ENCODE data around the gene ASPHD2. TPM values are rescaled to one million over a fixed set of nuclear protein-coding genes. Genes with fewer than 3 reads are reported as not detected.

ASPHD2 gene
- total RNA-seq, 1 donor from 2014 or later, result 1.2 TPM

DNA sequence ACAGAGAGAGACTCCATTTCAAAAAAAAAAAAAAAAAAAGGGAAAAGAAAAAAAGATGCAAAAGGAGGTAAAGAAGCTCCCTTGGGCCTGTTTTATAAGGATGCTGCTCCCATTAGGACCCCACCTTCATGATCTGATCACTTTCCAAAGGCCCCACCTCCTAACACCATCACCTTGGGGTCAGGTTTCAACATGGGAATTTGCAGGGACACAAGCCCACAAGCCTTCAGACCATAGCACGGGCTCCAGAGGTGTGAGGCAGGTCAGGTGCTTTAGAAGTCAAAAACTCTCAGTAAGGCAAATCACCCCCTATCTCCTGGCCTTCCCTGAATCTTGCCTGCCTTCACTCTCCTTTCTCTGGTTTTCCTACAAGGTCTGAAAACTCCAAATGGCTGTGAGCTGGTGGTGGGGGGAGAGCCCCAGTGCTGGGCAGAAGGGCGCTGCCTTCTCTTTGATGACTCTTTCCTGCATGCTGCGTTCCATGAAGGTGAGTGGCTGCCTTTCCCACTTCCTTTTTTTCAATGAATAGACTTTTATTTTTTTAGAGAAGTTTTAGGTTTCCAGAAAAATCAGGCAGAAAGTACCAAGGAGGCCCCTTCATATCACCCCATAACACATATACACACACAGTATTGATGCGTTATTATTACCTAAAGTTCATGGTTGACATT lies 13.2 kb downstream of the ASPHD2 start:
- no peak for ATAC-seq
- no peak for DNase-seq (ENCODE audit: low spot score)
- intact Hi-C loops (cut with DNase I), result no loop called here

DNA sequence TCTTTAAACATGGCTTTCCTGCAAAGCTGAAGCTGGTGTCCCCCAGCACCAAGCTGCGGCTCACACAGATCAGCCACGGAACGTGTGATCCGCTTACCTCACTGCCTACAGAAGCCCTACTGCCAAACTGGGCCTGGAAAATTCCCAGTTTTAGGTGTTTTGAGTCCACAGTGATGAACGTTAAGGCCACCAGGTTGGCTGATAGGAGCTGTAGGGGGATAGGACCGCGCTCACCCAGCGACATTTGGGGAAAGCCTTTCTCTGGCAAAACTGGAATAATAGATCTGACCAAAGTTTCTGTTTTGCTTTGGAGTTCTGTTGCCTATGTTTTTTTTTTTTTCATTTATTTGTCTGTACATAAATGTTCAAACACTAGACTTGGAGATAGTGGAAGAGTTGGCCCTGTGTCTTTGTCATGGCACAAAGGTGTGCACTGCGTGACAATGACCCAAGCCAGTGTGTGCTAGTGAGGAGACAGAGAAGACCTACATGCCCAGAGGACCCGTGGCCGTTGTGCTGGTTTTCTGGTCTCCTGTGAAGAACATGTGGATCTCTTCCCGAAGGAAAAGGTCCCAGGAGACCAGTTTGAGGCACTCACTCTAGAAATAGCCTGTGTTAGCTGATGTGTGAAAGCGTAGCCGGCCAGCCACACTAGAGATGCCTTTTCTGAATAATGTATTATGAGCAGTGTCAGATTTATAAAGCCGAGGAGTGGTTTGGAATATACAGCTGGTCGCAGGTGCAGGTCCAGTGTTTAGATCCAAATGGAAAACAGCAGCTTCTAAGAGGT lies 15.0 kb downstream of the ASPHD2 start:
- no peak for DNase-seq (ENCODE audit: low spot score)
- intact Hi-C loops (cut with DNase I), result no loop called here
- no peak for ATAC-seq

DNA sequence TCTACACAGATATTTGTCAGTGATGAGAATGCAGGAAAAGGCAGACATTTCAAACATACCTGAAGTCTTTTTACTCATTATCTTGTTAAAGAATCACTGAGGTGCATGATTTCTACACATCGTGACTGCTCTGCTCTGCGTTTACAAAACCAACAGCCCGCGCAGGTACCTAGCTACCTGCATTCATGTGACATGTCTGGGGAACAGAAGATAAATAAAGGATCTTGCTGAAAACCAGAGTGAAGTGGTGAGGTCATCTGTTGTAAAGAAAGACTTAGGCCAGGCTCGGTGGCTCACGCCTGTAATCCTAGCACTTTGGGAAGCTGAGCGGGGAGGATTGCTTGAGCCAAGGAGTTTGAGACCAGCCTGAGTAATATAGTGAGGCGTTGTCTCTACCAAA lies 15.7 kb downstream of the ASPHD2 start:
- no peak for ATAC-seq
- no peak for DNase-seq (ENCODE audit: low spot score)
- intact Hi-C loops (cut with DNase I), result no loop called here

DNA sequence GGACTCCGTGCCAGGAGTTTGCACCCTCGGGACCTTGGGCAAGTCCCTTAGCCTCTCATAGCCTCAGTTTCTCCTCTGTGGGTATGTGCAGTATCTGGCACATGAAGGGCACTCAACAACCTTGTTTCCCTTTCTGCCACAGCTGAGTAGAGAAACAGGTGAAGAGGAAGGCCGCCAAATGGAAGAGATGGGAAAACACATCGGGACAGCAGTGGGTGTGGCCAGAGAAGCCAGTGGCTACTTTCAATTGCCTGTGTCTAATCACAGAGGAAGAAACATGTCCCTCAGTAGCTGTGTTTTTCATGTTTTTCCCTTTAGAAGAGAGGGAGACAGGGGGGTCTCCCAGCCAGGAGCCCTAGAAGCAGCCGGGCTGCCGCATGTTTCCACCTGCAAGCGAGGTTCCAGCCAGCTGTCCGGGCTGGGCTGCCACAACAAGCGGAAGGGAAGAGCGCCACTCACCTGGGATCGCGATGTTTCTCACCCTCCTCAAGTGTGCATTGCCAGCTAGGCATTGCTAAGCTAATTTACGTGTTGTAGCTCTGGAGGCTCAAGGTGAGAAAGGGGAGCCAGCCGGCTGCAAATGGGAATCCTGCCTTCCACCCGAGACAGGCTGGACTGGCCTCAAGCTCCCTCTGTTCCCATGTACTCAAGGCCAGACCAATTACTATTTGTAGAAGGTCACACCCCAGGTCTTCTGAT lies 16.7 kb downstream of the ASPHD2 start:
- DNase-seq (ENCODE audit: low spot score) (no peak), ATAC-seq (no peak)
- intact Hi-C loops (cut with DNase I), result no loop called here

DNA sequence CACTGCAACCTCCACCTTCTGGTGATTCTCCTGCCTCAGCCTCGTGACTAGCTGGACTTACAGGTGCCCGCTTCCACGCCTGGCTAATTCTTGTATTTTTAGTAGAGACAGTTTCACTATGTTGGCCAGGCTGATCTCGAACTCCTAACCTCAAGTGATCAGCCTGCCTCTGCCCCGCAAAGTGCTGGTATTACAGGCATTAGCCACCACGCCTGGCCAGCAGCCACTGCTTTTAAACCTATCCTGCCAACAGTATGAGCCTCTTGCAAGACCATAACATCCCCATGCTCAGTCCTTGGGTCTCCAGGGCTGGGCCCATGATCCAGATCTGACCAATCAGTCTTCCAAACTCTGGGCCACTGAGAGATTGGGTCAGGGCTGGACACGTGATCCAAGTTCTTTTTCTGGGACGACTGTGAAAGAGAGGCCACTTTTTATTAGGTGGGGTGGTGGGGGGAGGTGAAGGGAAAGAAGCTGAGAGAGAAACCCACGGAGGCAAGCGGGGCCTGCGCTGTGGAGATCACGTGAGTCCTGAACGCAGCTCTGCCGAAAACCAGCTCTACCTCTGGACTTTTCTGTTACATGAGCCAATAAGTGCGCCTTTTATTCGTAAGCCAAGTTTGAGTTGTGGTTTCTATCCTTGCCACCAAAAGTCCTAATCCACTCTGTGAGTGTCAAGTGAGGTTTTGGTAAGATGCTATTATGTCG lies 17.9 kb downstream of the ASPHD2 start:
- DNase-seq (ENCODE audit: low spot score) (no peak), ATAC-seq (no peak)
- intact Hi-C loops (cut with DNase I), result no loop called here

DNA sequence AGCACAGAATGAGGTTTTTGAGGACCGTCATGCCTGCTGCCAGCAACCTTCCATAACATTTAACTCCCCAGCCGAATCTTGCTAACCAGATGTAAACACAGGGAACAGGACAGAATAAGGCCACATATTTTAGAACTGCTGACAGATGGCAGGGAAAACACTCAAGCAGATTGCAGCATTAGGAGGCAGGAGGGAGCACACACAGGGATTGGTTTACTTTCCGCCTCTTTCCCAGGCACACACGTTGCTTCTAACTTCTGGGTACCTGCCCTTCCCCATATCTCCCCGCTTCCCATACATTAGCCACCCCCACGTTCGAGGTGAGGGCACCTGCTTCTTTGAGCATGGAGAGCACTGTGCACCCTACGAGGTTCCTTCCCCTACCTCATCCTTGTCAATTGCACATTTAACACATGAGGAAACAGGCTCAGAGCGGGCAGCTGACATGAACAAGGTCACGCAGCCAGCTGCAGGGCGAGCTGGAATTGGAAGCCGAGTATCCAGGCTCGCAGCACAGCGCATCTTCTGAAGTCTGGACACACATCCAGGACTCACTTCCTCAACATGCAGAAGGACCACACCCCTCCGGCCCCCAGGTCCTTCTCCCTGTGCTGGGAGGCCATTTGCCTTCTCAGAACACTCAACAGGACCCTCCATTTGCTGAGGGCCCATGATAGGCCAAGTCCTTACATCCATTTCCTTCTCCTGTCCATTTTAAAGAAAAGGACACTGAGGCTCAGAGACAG lies 18.7 kb downstream of the ASPHD2 start:
- ATAC-seq, result no peak
- DNase-seq (ENCODE audit: low spot score), result no peak
- intact Hi-C loops (cut with DNase I), result no loop called here

DNA sequence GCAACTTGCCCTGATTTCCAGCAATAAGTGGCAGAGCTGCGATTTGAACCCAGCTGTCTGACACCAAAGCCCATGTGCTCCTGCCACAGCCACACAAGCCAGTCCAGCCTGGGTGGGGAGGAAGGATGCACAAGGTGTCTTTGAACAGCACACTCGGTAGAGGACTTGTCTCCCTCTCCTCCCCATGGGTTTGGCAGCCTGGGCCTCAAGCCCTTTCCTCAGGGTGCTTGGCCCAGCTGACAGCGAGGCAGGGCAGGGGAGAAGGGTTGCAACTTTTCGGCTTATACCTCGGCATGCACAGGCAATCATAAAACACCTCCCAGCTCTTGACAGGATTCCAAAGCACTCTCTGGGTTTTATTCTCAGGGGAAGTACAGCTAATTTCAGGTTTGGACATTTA lies 19.3 kb downstream of the ASPHD2 start:
- no peak for ATAC-seq
- intact Hi-C loops (cut with DNase I), result no loop called here

DNA sequence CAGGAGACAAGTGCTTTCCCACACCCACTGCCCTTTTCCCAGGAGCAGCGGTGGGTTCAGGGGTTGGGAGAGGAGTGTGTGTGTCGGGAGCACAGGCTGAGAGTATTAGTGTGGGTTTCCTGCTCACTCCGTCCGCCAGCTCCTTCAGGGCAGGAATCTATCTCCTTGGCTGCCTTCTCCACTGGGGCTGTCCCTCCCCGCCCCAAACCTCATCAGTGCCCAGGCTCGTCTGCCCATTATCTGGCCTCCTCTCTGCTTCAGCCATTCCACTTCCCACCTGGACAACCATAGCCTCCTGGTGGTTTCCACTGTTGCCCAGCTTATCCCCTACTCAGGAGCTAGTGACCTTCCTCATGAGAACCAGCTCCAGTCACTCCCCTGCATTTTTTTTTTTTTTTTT lies 19.9 kb downstream of the ASPHD2 start:
- intact Hi-C loops (cut with DNase I), result no loop called here
- ATAC-seq (no peak), DNase-seq (ENCODE audit: low spot score) (no peak)

More for the DNA sequence above, 19.3 kb downstream of the ASPHD2 start:
- DNase-seq (ENCODE audit: low spot score), result no peak

DNA sequence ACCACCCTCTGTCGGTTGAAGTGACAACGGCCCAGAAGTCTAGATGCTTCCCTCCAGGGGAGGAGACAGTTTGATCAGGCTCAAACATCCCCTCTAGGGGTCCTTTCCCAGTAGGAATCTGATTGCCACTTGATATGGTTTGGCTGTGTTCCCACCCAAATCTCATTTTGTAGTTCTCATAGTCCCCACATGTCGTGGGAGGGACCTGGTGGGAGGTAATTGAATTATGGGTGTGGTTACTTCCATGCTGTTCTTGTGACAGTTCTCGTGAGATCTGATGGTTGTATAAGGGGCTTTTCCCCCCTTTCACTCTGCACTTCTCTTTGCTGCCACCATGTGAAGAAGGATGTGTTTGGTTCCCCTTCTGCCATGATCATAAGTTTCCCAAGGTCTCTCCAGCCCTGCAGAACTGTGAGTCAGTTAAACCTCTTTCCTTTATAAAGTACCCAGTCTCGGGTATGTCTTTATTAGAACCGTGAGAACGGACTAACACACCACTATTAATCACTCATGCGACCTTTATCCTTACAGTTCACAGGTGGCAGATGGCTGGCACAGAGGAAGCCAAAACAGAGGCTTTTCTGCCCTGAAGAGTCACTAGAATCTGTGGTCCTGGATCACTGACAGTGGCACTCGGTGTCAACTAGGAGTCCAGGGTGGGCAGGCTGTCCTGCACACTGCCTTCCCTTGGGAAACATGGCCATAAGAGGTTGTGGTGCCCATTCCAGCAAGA lies 21.6 kb downstream of the ASPHD2 start:
- ATAC-seq, result no peak
- intact Hi-C loops (cut with DNase I), result loop anchor here (10.0 kb wide), 1 partner anchor 56 kb away; no protein-coding TSS in a partner anchor
- DNase-seq (ENCODE audit: low spot score), result no peak

DNA sequence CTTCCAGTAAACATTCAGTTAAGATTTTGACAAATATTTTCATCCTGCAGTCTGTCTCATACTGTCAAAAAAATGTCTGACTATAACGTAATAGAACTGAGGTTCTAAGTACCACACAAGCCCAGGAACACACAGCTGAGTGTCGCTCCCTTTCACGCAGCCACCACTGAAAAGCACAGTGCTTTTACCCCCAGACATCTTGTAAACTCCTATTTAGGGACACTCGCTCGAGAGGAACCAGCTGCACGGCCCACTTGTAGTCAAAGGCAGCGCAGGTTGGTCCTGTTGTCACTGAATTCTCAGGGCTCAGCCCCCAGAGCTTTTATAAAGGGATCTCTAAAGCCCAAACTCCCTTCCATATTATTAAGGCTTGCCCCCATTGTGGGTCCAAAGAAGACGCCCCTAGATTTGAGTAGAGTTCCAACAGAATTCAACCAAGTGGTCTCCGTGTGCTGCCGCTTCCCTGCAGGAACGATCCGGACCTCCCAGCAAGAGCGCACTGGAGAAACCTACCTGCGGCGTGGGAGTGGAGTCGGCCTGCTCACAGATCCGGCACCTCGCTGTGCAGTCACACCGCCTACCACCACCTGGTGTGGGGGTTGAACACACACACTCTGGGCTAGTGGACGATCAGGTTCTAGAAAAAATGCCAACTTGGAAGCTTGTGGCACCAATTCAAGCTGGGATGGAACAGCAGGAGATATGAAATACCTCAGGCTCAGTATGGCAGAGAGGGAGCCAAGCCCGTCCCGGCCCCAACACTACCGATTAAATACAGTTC lies 23.4 kb downstream of the ASPHD2 start:
- no peak for ATAC-seq

DNA sequence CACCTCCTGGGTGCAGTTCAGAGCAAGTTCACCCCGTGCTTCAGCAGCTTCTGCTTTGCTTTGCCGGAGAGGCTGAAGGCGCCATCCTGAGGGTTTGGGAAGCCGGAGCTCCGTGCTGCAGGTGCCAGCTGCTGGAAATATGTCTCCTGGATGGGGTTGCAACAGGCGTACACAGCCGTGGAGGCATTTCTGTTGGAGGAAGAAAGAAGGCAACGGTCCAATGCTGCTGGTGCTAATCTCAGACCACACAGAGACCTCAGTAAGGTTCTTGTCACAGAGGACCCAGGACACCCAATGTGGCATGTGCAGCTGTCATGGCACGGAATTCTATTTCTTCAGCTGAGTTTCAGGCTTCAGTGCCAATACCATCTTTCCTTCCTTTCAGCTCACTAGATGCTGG lies 24.2 kb downstream of the ASPHD2 start:
- intact Hi-C loops (cut with DNase I), result loop anchor here (10.0 kb wide), 1 partner anchor 58 kb away; no protein-coding TSS in a partner anchor
- ATAC-seq (no peak), DNase-seq (ENCODE audit: low spot score) (no peak)

More for the DNA sequence above, 23.4 kb downstream of the ASPHD2 start:
- intact Hi-C loops (cut with DNase I), result loop anchor here (10.0 kb wide), 1 partner anchor 58 kb away; no protein-coding TSS in a partner anchor
- no peak for DNase-seq (ENCODE audit: low spot score)

DNA sequence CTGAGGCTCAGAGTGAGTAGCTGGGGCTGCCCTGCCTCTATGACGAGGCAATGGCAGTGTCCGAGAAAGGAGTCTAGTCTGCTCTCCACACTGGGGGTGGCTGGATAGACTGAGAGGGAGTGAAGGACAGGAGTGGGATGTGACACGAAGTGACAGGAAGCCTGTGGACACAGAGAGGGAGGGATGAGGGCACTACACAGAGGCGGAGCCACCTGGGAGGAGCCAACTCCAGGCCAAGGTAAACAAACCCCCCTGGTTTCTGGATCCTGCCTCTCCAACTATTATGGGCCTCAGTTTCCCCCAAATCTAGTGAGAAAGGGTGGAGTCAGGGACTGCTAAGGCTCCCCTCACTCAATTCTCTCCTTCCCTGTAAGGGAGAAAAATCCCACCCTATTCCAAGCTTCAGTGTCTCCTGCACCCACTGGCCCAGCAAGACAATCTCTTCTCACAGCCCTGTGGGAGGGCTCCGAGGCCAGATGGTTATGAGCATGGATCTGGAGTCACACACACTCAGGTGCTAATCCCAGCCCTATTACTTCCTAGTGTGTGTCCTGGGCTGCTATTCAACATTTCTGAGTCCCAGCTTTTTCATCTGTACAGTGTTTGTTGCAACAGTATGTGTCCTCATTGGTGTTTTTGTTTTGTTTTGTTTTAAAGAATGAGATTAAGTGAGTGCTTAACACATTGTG lies 24.9 kb downstream of the ASPHD2 start:
- ATAC-seq (no peak), DNase-seq (ENCODE audit: low spot score) (no peak)
- intact Hi-C loops (cut with DNase I), result loop anchor here (10.0 kb wide), 1 partner anchor 59 kb away; no protein-coding TSS in a partner anchor

DNA sequence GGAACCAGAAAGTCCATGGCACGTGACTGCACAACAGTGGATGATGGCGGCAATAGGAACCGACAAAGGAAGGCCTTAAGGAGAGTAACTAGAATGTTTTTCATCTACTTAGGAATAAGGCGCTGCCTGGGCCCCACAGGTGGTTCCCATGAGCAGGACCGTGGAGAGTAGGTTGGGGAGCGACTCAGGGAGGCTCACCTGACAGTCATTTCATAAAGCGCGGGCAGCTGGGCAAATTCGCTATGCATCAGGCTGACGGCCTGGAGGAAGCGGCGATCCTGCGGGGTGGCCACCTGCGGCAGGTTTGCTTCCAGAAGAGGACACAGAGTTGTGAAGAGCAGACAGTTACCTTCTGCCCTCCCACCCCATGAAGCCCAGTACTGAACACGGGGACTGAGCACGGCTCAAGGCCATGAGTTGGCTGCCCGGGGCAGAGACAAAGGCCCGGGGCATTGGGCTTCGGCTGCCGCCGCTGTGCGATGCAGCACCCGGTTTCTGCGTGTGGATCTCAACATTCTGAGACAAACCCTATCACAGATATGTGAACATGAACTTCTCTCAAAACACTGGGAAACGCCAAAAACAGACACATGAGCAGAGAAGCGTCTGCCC lies 28.7 kb downstream of the ASPHD2 start:
- DNase-seq (ENCODE audit: low spot score), result no peak
- intact Hi-C loops (cut with DNase I), result loop anchor here (10.0 kb wide), 1 partner anchor 63 kb away; no protein-coding TSS in a partner anchor
- no peak for ATAC-seq

DNA sequence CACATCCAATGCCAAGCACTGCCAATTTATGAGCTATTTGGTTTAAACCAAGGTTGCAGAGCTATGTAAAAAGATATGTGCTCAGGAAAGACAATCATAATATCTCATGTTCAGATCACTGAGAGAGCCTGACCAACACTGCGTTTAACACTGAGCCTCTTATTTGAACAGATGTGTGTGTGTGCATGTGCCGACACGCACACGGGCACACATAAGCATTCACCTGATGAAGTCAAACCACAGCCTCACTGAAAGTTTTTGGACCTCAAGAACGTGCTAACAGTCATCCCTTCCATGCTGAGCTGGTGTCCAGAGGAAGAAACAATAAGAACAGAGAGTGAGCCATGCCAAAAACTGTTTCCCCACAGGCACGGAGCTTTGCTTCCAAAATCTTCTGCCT lies 31.1 kb downstream of the ASPHD2 start:
- intact Hi-C loops (cut with DNase I), result no loop called here

DNA sequence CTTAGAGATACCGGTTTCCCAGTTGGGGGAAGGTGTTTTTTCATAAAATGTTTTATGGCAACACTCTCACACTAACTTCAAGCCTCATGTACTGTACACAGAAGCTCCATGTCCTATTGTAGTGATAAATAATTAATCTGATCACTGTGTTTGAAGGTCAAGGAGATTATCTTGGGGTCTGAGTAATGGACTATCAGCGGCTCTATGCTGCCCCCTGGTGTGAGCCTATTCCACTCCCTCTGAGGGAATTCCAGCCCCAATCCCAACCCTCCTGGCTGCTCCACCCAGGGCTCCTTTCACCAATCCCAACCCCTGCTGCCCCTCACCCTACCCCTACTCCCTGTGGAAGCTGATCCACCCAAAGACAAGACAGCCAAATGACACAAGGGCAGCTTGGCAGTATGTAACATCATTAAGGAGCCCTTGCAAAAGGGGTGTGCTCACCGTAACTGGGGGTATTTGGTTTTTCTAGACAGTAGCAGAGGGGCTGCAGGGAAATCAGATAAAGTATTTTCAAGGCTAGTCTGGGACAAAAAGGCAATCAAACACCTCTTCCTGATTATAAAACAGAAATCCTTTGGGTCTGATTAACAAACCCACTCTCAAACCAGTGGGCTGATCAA lies 32.2 kb downstream of the ASPHD2 start:
- DNase-seq (ENCODE audit: low spot score) (peak; percentile 81), ATAC-seq (peak; percentile 57)
- intact Hi-C loops (cut with DNase I), result no loop called here

More for the DNA sequence above, 31.1 kb downstream of the ASPHD2 start:
- ATAC-seq, result no peak
- no peak for DNase-seq (ENCODE audit: low spot score)

DNA sequence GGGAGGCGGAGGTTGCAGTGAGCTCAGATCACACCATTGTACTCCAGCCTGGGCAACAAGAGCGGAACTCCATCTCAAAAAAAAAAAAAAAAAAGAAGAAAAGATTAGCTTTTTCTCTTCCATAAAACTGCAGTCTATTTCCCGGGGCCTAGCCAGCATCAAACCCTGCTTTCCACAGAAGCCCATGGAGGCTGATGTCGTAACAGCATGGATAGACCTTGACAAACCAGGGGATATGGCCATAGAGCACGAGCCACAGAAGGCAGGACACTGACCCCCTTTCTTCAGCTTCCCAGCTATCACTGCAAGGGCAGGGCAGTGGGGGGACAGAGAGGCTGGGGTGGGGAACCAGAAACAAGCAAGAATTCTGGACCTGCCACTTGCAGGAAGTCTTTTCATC lies 33.0 kb downstream of the ASPHD2 start:
- intact Hi-C loops (cut with DNase I), result no loop called here
- no peak for ATAC-seq
- no peak for DNase-seq (ENCODE audit: low spot score)

Data from sciatic nerve (tissue), 2 donors.